Stimulated activated CD8-positive, alpha-beta memory T cell treated with anti-CD3 and anti-CD28 coated beads, Interleukin-7, amount 100 ng/mL, for 24 hours (primary cell): ENCODE results near the gene HDGFL2.

Source experiments
- DNase-seq: peaks from one replicate; pipeline ENCODE4 v3.0.0-alpha.2; 2020; ENCODE audit warnings: low read depth

The HDGFL2 gene

DNA sequence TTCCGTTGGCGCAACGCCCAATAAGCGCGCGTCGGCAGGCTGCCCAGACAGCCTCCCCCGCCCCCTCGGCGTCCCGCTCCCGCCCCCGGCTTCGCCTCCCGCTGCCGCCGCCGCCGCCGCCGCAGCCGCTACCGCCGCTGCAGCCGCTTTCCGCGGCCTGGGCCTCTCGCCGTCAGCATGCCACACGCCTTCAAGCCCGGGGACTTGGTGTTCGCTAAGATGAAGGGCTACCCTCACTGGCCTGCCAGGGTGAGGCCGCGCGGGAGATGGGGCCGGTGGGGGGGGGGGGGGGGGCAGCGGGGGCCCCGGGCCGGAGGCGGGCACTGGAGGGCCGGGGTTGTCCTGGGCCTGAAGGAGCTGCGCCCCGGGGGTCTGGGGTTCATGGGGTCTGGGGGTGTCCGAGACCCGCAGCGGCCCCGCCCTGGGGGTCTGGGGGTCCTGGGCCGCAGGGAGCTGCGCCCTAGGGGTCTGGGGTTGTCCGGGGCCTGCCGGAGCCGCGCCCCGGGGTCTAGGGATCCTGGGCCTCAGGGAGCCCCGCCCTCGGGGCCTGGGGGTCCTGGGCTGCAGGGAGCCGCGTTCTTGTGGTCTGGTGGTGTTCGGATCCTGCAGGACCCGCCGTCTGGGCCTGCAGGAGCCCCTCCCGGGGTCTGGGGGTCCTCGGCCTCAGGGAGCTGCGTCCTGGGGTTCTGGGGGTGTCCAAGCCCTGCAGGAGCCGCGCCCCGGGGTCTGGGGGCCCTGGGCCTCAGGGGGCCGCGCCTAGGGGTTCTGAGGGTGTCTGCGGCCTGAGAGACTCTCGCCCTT is at the start of gene HDGFL2:
Gene HDGFL2, plus strand, starts transcription at position 124 of the 801 bp plus-strand sequence. Its CDS starts 54 bp downstream, at position 178.
- DNase-seq = no peak

DNA sequence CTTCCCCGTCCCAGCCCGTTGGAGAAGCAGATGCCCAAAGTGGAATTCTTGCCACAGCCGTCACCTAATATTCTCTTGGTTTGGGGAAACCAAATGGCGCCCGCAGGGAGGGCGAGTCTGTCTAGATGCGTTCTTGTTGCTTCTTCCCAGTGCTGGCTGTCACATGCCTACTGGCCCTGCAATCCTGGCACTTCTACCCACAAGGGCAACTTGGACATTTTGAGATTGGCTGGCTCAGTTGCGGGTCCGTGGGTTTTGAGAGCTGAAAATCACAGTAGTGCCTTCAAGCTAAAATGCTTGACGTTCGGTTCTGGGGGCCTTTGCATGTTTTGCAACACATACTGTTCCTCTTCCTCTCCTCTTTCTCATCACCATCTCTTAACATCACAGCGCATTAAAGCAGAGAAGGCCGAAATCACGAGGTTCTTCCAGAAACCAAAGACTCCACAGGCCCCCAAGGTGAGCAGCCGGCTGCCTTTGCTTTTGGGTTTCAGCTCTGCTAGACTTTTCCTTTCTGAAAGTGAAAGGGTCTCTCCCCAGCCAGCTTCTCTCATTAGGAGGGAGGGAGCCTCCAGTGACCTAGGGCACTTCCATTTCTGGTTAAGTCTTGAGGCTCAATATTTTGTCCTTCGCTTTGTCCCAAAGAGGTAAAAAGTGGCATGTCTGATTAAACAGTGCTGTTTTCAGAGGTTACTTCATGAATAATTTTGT is 48.5 kb upstream of the HDGFL2 start:
- DNase-seq = no peak

DNA sequence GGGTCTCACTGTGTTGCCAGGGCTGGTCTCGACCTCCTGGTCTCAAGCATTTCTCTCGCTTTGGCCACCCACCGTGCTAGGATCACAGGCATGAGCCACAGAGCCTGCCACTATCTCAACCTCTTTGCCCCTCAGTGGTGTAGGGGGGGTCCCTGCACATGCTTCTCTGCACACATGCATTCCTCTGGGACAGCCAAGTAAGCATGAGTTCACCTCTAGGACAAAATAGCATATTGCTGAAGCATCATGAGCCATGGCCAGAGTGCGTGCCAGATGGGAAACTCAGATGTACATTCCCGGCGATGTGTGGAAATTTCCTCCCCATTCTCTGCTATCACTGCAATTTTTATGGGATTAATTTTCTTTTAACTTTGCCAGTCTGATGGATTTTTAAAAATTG is 46.6 kb upstream of the HDGFL2 start:
- no peak for DNase-seq

DNA sequence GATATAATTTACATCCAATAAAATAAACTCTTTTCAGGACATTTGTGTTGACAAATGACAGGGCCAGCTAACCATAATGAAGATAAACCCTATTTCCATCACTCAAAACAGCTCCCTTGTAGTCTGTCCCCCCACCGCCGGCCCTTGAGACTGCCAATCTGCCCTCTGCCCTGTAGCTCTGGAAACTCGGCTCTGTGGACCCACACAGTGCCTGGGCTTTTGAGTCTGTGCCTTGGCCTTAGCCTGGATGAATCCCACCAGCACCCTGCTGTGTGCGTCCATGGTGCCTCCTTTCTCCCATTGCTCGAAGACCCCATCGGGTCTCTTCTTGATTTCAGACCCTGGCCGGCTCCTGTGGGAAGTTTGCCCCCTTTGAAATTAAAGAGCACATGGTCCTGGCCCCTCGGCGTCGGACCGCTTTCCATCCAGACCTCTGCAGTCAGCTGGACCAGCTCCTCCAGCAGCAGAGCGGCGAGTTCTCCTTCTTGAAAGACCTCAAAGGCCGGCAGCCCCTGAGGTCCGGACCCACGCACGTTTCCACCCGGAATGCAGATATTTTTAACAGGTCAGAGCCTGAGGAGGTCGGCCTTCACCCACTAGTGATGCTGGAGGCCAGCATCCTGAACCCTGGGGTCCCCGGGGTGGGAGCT is 43.6 kb upstream of the HDGFL2 start:
- DNase-seq = no peak

DNA sequence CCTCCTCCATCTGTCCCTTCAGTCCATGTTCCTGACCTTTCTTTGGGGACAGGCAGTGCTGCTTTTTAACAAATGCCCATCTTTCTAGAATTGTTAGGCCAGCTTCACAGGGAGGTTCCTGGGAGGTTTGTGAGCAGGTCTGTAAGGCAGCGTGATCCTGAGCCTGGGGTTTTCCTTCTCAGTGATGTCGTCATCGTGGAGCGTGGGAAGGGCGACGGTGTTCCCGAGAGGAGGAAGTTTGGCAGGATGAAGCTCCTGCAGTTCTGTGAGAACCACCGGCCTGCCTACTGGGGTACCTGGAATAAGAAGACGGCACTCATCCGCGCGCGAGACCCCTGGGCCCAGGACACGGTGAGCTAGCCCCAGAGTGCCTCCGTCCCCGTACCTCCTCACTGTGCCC is 42.8 kb upstream of the HDGFL2 start:
- no peak for DNase-seq

DNA sequence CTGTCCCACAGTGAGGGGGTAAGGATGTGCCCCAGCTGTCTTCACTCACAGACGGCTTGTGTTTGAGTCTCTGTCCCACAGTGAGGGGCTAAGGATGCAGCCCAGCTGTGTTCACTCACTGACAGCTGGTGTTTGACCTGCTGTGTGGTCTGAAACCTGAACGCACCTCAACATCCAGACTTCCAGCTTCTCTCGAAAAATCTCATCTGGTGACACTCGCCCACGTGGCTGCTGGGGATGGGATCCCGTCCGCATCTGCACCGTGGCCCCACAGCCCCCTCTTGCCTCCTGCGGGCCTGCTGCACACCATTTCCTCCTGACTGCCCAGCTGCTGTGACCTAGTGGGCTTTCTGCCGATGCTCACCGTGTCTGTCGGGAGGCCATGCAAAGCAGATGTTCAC is 42.3 kb upstream of the HDGFL2 start:
- no peak for DNase-seq

DNA sequence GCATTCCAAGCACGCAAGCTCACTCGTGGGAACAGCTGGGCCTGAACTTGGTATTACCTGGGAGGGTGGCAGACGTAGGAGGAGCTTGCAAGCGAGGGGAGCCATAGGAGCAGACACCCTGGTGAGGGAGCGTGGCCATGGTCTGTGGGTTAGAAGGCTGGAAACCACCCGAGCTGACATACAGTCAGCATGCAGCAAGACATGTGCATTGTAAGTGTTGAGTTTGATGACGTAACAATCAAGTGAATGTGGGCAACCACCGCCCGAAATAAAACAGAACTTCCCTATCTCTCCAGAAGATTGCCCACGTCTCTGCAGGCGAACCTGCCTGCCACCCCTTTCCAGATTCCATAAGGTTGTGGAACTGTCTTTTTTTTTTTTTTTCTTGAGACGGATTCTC is 41.3 kb upstream of the HDGFL2 start:
- no peak for DNase-seq

DNA sequence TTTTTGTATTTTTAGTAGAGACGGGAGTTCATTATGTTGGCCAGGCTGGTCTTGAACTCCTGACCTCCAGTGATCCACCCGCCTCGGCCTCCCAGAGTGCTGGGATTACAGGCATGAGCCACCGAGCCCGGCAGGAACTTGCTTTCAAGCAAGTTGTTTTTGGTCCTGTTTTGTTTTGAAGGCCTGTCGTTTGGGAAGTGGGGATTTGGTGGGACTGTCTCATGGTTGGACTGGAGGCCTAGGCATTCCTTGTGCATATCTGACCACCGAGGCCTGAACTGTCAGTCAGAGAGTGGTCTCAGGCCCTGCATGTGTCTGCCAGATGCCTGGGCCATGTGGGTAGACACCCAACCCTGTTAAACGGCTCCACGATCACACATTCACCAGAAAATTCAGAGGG is 40.8 kb upstream of the HDGFL2 start:
- no peak for DNase-seq

DNA sequence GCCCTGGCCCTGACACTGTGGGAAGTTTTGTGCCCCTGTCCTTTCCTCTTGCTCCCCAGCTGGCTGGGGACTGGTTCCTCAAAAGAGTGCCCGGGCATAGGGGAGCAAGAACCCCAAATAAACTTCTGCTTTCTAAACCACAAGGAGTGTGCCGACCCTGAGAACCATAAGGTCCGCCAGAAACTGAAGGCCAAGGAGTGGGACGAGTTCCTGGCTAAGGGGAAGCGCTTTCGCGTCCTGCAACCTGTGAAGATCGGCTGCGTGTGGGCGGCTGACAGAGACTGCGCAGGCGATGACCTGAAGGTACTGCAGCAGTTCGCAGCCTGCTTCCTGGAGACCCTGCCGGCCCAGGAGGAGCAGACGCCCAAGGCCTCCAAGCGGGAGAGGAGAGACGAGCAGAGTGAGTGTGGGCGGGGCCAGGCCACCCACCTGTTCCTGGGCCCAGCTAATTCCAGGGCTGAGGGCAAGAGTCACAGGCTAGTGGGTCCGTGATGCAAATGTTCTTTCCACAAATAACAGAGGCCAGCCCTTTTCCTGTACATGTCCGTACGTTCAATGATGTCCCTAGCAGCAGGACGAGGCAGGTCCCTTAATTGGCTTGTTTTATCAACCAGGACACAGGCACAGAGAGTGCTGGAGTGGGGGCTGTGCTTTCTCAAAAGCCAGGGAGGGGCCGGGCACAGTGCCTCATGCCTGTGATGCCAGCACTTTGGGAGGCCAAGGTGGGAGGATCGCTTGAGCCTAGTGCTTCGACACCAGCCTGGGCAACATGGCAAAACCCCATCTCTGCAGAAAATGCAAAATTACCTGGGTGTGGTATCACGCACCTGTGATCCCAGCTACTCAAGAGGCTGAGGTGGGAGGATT is 40.1 kb upstream of the HDGFL2 start:
- DNase-seq = no peak

DNA sequence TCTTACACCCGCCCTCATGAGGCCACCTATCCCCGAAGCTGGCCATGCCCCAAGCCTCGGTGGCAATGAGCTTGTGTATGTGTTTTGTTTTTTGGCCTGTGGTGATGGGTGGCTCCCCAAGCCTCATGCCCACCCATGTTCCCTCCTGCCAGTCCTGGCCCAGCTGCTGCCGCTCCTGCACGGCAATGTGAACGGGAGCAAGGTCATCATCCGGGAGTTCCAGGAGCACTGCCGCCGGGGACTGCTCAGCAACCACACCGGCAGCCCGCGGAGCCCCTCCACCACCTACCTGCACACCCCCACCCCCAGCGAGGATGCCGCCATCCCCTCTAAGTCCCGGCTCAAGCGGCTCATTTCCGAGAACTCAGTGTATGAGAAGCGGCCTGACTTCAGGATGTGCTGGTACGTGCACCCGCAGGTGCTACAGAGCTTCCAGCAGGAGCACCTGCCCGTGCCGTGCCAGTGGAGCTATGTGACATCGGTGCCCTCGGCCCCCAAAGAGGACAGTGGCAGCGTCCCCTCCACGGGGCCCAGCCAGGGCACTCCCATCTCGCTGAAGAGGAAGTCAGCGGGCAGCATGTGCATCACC is 39.1 kb upstream of the HDGFL2 start:
- no peak for DNase-seq

DNA sequence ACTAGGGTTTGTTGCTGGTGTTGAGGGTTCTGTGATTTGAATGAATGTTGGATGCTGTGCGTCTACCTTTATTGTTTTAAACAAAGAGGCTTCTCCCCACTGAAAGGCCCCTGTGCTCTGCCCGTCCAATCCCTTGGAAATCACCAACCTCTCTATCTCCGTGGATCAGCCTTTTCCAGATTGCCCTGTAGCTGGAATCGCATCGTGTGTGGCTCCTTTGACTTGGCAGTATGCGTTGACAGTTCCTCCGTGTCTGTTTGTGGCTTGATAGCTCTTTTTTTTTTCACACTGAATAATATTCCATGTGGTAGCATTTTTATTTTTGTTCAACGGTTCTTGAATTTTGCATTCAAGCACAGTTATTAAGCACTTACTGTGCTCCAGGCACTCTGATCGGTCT is 37.7 kb upstream of the HDGFL2 start:
- DNase-seq = no peak

DNA sequence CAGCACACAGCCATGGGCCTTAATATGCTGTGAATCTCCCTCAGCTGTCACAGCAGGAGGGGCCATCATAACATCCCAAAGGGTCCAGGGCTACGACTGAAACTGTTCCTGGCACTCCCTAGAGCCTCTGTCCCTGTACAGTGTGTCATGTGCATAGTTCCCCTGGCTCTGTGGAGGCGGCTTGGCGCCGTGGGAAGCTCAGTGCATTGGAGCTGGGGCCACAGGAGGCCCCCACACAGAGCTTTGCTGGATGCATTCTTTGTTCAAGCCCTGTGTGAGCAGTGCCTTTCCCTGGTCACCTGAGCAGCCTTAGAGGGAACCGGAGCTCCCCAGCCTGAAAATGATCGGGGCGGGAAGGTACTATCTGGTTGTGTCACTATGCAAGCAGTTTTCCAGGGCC is 35.9 kb upstream of the HDGFL2 start:
- DNase-seq = no peak

DNA sequence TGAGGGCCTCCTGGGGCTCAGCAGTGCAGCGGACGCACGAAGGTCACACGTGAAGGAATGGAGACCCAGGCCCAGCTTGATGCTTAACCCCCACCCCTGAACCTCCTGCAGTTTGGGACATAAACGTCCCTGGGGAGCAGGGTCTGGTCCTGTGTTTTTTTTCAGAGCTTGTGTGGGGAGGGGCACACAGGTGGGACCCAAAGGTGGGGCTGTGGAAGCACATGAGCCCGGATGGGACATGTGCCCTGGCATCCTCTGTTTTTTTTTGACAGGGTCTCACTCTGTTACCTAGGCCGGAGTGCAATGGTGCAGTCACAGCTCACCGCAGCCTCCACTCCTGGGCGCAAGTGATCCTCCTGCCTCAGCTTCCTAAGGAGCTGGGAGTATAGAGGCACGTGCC is 35.0 kb upstream of the HDGFL2 start:
- no peak for DNase-seq

DNA sequence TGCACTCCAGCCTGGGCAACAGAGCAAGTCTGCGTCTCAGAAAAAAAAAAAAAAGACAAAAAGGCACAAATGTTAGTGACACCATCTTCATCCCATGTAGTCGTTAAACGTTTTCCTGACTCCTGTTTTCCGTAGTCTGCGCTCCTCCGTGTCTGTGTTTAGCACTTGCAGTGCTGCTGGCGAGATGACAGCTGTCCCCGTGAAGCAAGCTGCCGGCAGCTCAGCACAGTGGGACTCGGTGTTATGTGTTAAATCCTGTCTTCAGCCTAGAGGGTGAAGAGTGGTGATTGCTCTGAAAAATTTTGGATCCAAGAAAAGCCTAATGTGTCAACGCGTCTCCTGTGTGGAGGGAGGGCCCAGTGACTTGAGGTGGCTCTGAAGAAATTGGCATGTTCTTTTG is 32.9 kb upstream of the HDGFL2 start:
- no peak for DNase-seq

DNA sequence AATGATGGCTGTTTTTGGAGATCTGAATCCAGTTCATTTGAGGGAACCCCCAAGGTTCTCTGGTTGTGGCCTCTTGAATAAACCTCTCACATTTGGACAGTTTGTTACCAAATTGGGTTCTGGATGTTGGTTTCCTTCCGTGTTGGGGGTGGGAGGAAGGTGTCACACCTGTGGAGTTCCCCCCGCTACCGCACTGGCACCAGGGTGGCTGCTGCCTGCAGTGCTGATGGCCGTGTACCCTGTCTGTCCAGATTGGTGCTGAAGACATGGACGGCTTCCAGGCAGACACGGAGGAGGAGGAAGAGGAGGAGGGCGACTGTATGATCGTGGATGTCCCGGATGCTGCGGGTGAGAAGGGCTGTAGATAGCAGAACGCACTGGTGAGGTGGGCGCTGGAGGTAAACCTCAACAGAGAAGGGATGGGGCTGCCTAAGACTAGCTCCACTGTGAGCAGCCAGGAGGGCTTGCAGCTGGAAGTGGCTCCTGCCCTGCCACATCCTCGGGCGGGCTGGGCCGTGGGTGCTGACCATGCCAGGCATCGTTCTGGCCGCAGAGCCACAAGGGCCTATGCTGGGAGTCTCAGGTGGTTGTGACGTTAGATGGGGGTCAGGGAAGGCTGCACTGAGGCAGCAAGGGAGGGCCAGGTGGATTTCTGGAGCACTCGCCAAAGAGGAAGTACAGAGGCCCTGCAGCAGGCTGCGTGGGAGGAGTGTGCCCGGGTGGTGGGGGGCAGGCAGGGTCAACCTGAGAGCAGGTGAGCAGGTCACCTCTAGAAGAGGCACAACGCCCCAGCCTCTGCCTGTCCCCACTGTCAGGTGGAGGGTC is 29.9 kb upstream of the HDGFL2 start:
- DNase-seq = no peak

DNA sequence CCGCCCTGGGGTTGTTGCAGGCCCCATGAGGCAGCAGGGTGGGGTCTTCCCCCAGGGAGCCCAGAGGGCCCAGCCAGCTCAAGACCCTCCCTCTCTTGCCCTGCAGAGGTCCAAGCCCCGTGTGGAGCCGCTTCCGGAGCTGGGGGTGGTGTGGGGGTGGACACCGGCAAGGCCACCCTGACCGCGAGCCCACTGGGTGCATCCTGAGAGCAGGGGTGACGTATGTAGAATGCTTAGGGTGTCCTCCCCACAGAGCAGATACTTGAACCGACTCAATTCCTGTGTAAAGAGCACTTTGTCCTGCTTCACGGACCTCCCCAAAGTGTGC is 29.3 kb upstream of the HDGFL2 start:
- DNase-seq = no peak

DNA sequence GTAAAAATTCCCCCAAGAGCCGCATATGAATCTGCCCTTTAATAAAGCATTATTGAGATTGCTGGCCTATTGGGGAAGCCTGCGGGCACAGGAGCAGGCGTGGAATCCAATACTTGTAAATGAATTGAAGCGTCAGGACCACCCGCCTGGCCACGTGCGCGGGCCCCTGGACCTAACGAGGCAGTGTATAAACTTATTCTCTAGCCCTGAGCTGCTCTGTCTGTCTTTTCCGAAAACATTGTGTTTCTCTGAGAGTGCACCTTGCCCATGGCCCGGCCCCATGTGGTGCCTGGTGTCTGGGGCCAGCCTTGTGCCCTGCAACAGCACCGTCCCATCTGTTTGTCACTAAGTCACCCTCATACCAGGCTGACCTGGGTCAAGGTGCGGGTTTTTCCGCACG is 28.9 kb upstream of the HDGFL2 start:
- DNase-seq = no peak

DNA sequence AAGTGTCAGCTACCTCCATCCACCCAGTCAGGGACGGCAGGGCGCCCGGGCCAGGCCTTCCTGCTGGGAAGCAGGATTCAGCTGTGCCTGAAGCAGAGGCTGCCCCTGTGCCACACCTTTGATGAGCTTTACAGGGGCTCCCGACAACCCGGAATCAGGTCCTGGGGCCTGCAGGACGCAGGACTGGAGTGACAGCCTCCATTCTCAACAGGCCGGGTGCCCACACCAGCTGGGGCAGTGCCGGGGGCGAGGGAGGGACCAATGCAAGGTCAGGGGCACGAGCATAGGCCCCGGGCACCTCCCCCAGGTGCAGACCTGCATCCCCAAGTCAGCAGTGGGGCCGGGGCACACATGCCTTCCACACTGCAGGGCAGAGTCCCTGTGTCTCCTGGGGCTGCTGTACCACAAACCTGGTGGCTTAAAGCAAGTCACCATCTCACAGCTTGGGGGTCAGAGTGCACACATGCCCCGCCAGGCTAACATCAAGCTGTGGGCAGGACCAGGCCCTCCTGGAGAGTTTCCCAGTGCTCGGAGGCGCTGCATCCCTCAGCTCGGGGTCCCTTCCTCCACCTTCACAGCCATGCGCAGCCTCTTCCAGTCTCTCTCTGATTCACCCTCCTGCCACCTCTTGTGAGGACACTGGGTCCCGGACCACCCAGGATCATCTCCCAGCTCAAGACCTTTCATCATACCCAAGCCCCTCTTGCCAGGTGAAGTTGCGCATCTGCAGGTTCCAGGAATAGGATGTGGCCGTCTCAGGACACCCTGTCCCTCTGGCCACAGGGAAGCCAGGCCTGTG is 27.9 kb upstream of the HDGFL2 start:
- no peak for DNase-seq

DNA sequence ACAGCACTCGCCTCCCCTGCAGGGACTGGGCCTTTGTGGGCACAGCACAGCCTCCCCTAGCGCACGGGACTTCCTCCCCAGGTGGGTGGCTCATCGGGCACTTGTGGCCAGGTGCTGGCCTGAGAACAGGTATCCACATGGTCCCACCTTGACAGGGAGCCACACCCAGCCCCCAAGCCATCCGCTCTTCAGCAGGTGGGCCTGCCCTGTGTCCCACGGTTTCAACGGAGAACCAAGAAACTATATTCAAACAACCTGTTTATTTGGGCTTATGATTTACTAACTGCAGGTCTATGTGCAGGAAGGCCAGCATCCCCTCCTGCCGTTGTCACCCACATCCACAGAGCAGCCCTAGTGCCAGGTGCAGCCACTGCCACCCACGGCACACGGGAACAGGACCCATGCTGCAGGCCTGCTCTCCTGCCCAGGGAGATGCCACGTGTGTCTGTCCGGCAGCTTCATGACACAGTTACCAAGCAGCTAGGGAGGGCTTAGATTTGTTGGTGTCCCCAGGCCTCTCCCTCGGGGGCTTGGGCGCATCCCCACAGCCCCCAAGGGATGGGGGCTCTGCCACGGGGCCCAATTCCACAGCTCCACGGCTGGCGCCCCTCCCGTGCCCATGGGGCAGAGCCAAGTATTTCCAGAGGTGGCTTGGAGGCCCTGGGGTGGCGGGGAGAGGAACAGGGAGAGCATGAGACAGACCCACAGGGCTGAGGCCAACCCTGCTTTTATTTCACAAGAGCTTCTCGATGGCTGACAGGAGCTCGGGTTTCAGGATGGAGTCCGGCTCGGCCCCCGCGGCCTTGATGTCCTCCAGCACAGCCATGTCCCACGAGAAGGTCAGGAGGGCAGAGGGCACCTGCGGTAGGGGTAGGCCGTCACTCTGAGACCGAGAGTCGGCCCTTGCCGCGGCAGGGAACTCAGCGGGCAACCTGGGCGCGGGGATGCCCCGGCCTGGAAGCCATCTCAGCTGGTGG is 27.0 kb upstream of the HDGFL2 start:
- no peak for DNase-seq
